GM19324 (cell line): Measurements from ENCODE around the gene ULBP3.
"Not testable (repeated sequence)": the region's sequence is repeated elsewhere in the genome, so short reads cannot be mapped to it uniquely, and the experiment has no call there.

Experiments used
- ATAC-seq: cut with Tn5 transposase; IDR thresholded peaks from one replicate; pipeline ENCODE4 v1.9.1; 2021; ENCODE audit warnings: mild to moderate bottlenecking, moderate library complexity; ENCODE audit not compliant: unreplicated experiment, low FRiP score

ULBP3 gene

DNA sequence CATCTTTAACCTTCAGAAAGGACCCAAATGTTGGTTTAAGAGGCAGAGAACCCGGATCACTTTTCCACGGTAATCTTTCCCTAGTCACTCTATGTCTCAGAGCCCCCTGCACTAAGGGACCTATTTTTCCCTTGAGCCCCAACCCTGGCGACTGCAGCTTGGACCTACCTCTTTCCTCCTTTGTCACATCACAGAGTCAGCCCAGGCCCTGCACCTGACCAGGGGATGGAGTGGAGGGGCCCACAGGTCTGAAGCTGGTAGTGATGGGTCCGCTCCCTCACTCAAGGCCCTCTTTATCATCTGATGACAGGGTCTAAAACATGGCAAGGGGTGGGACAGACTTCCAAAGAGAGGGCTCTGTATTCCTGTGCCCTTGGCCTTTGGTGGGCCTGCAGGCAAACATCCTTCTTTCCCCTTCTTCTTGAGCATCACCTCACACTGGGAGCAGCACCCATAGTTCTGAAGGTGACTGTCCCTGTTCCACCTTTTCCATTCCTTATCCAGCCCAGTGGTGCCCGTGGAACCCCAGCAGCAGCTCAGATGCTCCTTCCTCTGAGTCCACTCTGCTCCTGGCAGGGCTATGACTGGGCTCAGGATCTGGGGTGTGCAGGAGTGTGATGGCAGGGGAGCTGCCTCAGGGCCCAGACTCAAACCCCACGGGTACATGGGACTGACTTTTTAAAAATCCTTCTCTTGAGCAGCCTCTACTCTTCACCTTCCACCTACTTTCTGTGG is 49.9 kb downstream of the ULBP3 start:
- no peak for ATAC-seq

- not testable (repeated sequence) for ATAC-seq
These were observed 51.8 kb downstream of the ULBP3 start for GRCh38 chr6:150017186-150017521.

DNA sequence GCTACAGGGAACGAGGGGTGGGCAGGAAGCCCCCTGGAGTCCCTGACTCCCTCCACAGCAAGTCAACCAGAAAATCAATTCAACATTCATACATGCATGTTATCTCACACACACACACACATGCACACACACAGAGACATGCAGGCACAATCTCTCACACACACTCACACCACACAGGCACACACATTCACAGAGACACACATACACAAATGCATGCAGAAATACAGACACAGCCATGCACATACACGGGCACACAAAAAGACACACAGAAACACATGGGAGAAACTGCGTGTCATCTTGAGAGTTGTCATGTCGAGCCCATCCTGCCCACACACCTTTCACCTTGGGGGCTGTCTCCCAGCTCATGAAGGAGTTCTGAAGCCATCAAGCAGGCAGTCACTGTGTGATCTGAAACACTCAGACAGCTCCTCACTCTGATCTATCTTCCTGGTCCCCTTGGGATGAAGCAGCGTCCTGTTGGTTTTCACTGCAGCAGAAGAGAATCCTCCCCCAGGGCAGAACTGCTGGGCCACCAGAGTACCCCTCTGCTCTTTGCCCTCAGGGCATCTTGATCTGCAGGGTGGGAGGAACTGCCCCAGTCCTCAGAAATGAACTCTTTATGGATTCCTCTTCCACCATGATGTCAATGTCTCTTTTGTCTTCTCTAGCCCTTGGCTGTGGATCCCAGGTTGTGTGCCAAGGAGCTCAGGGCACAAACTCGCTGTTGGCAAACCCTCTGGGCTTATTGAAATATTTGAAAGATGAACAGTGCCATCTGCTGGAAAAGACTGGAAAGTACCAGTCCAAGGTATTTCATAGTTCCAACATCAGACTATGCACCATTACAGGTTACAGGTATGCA is 52.4 kb downstream of the ULBP3 start:
- no peak for ATAC-seq

- ATAC-seq: not testable (repeated sequence)
These were observed 53.5 kb downstream of the ULBP3 start for GRCh38 chr6:150015281-150016001.

DNA sequence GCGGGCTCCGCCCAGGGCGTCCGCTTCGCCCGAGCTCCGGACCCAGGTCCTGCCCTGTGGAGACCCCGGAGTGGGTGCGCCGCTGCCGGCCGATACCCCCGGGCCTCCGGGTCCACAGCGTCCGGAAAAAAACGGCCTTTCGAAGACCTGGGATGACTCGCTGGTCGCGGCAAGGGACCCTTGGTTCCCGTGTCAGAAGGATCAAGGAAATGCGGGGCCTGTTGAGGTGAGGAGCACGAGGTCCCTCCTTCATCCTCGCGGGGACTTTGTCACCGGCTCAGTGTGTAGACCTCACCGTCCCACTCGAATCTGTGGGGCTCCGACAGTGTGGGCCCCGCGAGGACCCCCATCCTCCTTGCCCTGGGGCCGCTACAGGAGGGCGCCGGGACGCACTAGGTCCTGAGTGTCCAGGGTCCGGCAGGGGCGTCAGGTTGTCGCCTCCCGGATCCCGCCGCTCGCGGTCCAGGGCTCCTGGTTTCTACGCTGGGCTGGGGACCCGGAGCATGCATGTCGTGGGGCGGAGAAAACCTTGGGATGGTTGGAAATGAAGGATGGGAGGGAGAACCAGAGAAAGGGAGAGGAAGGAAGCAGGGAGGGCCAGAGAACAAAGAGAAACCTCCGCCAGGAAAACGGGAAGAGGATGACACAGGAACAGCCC is 54.2 kb downstream of the ULBP3 start:
- ATAC-seq: not testable (repeated sequence)

GRCh38 chr6:150013785-150014622 is 54.9 kb downstream of the ULBP3 start:
- not testable (repeated sequence) for ATAC-seq

DNA sequence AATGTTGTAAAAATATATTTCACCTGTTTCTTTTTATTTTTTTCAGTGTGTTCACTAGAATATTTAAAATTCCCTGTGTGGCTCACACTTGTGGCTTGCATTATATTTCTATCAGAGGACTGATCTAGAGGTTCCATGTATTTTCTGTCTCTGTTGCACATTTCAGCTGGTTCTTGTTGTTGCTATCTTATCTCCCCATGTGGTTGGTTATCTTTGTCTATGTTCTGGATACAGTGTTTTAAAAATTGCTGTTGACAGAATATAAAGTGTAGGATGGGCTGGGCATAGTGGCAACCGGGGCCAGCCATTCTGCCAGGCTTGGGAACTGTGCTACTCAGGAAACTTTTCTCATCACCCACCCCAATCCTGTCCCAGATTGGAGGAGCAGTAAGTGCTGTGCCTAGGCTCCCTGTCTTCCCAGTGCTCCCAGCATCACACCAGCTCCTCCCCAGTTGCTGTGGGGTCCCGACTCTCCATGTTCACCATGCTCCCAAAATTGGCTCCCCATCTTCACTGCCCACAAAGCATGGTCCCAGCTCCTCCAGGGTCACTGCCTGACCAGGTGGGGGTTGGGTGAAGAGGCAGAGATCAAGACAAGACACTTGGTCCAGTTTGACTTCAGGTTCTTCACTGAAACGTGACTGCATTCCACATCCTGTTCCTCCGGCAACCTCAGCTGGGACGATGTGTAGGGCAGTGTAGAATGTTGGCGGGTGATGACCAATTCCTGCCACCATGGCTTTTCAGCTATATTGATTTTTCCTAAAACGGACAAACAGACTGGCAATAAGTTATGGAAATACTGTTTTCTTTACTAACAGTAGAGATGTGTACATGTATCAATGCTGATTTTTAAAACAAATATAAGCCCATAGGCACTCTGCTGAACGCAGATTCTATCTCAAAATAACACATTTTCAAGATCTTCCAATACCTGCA is 55.8 kb downstream of the ULBP3 start:
- not testable (repeated sequence) for ATAC-seq
